B cell (primary cell): ENCODE results near the gene DUSP14.

Experiments
- EZH2 ChIP-seq: IDR thresholded peaks from 2 replicates; pipeline ENCODE4 v1.6.1; 2012; ENCODE audit warnings: borderline replicate concordance, low read depth, mild to moderate bottlenecking, moderate library complexity, low read length; ENCODE audit not compliant: insufficient read depth, poor library complexity, severe bottlenecking
- TF ChIP-seq, protein P1 (sequence below): fragments of 200-600 bp; IDR thresholded peaks from one replicate; pipeline ENCODE4 v1.8.0; 2022; ENCODE audit warnings: antibody characterized with exemption, mild to moderate bottlenecking

- TF ChIP-seq EZH2: no peak
- TF ChIP-seq, protein P1, sequence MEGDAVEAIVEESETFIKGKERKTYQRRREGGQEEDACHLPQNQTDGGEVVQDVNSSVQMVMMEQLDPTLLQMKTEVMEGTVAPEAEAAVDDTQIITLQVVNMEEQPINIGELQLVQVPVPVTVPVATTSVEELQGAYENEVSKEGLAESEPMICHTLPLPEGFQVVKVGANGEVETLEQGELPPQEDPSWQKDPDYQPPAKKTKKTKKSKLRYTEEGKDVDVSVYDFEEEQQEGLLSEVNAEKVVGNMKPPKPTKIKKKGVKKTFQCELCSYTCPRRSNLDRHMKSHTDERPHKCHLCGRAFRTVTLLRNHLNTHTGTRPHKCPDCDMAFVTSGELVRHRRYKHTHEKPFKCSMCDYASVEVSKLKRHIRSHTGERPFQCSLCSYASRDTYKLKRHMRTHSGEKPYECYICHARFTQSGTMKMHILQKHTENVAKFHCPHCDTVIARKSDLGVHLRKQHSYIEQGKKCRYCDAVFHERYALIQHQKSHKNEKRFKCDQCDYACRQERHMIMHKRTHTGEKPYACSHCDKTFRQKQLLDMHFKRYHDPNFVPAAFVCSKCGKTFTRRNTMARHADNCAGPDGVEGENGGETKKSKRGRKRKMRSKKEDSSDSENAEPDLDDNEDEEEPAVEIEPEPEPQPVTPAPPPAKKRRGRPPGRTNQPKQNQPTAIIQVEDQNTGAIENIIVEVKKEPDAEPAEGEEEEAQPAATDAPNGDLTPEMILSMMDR: no peak
Measured at GRCh38 chr17:37489197-37490001, at the start of gene DUSP14.
